Measurements from ENCODE around the gene OR2G3. TPM values are rescaled to one million over a fixed set of nuclear protein-coding genes. Genes with fewer than 3 reads are reported as not detected.

OR2G3 gene
- total RNA-seq: not detected
- not detected for total RNA-seq (2013)

GRCh38 chr1:247605286-247605685 lies at the start of gene OR2G3:
OR2G3 (plus strand) TSS chr1:247605586; CDS start chr1:247605586, 0 bp downstream.
- Mint-ChIP-seq H3K27ac (no peak within 1 kb of the TSS), H3K9me3 (peaks cover 5 to 6% of the 10 kb centered on the region in 2 donors), H3K27me3 (ENCODE audit: low read depth in 2 of 2) (peaks cover 2 to 7% of the 10 kb centered on the region in 2 donors), H3K4me1 (no peaks in the 10 kb centered on the region), H3K4me3 (no peak within 1 kb of the TSS), H3K36me3 (no peaks in the 10 kb centered on the region)
- Histone ChIP-seq H3K4me1 (ENCODE audit: control insufficient read depth, insufficient read depth, low read length) (no peaks in the 10 kb centered on the region), H3K4me3 (ENCODE audit: low read length) (no peak within 1 kb of the TSS), H3K27me3 (ENCODE audit: control insufficient read depth, insufficient read depth, low read length) (no peaks in the 10 kb centered on the region), H3K27ac (ENCODE audit: low read length) (no peak within 1 kb of the TSS), H3K9me3 (ENCODE audit: control insufficient read depth, insufficient read depth, low read length) (no peaks in the 10 kb centered on the region), H3K36me3 (ENCODE audit: control insufficient read depth, insufficient read depth, low read length) (no peaks in the 10 kb centered on the region)
- WGBS (ENCODE audit: insufficient coverage): 87% methylated on average over 2 of the region's 2 CpGs
- no peak for ATAC-seq
- no peak for TF ChIP-seq CTCF (IDR thresholded peaks at IDR 0.05)
- no peak for DNase-seq
- intact Hi-C loops (cut with micrococcal nuclease): no loop called here

- DNase-seq: no peak
- no peaks in the 10 kb centered on the region for H3K4me1 ChIP-seq (ENCODE audit: control insufficient read depth, insufficient read depth, low read length)
- H3K4me1 Mint-ChIP-seq: no peaks in the 10 kb centered on the region
- TF ChIP-seq CTCF (IDR thresholded peaks at IDR 0.05): no peak
- no peaks in the 10 kb centered on the region for H3K36me3 ChIP-seq (ENCODE audit: control insufficient read depth, insufficient read depth, low read length)
- no peak overlapping the region for H3K27ac ChIP-seq (ENCODE audit: low read length)
- WGBS (ENCODE audit: insufficient coverage): 81% methylated on average over 2 of the region's 2 CpGs
- no peaks in the 10 kb centered on the region for H3K36me3 Mint-ChIP-seq
- intact Hi-C loops (cut with micrococcal nuclease): no loop called here
- no peak overlapping the region for H3K27ac Mint-ChIP-seq
- H3K4me3 ChIP-seq (ENCODE audit: low read length): no peak overlapping the region
- H3K27me3 ChIP-seq (ENCODE audit: control insufficient read depth, insufficient read depth, low read length): no peaks in the 10 kb centered on the region
- no peaks in the 10 kb centered on the region for H3K9me3 Mint-ChIP-seq
- no peak overlapping the region for H3K4me3 Mint-ChIP-seq
- no peak for ATAC-seq
- no peaks in the 10 kb centered on the region for H3K9me3 ChIP-seq (ENCODE audit: control insufficient read depth, insufficient read depth, low read length)
- H3K27me3 Mint-ChIP-seq (ENCODE audit: low read depth in 2 of 2): peaks cover 0 to 3% of the 10 kb centered on the region in 2 donors
Measured at GRCh38 chr1:247557926-247558674, 47.3 kb upstream of the OR2G3 start.

- no peak for TF ChIP-seq CTCF (IDR thresholded peaks at IDR 0.05)
- Mint-ChIP-seq H3K36me3 (no peaks in the 10 kb centered on the region), H3K27me3 (ENCODE audit: low read depth in 2 of 2) (peaks cover 0 to 3% of the 10 kb centered on the region in 2 donors), H3K4me1 (no peaks in the 10 kb centered on the region), H3K4me3 (no peak overlapping the region), H3K9me3 (no peaks in the 10 kb centered on the region), H3K27ac (no peak overlapping the region)
- DNase-seq (no peak), ATAC-seq (no peak)
- no peak overlapping the region for H3K4me3 ChIP-seq (ENCODE audit: low read length)
- no peaks in the 10 kb centered on the region for H3K9me3 ChIP-seq (ENCODE audit: control insufficient read depth, insufficient read depth, low read length)
- no peak overlapping the region for H3K27ac ChIP-seq (ENCODE audit: low read length)
- WGBS (ENCODE audit: insufficient coverage): 72% methylated on average over 10 of the region's 10 CpGs
- no peaks in the 10 kb centered on the region for H3K27me3 ChIP-seq (ENCODE audit: control insufficient read depth, insufficient read depth, low read length)
- H3K36me3 ChIP-seq (ENCODE audit: control insufficient read depth, insufficient read depth, low read length): no peaks in the 10 kb centered on the region
- no peaks in the 10 kb centered on the region for H3K4me1 ChIP-seq (ENCODE audit: control insufficient read depth, insufficient read depth, low read length)
- intact Hi-C loops (cut with micrococcal nuclease): no loop called here
Measured at GRCh38 chr1:247561711-247562110, 43.7 kb upstream of the OR2G3 start.

GRCh38 chr1:247562198-247562597 lies 43.2 kb upstream of the OR2G3 start:
- no peaks in the 10 kb centered on the region for H3K27me3 Mint-ChIP-seq (ENCODE audit: low read depth in 2 of 2)
- H3K9me3 Mint-ChIP-seq: no peaks in the 10 kb centered on the region
- no peak overlapping the region for H3K27ac Mint-ChIP-seq
- 62% methylated on average over 9 of the region's 9 CpGs for WGBS (ENCODE audit: insufficient coverage)
- no peak overlapping the region for H3K4me3 ChIP-seq (ENCODE audit: low read length)
- TF ChIP-seq CTCF (IDR thresholded peaks at IDR 0.05): no peak
- no peaks in the 10 kb centered on the region for H3K36me3 ChIP-seq (ENCODE audit: control insufficient read depth, insufficient read depth, low read length)
- no peaks in the 10 kb centered on the region for H3K9me3 ChIP-seq (ENCODE audit: control insufficient read depth, insufficient read depth, low read length)
- no peaks in the 10 kb centered on the region for H3K4me1 Mint-ChIP-seq
- no peak overlapping the region for H3K4me3 Mint-ChIP-seq
- no peak overlapping the region for H3K27ac ChIP-seq (ENCODE audit: low read length)
- H3K4me1 ChIP-seq (ENCODE audit: control insufficient read depth, insufficient read depth, low read length): no peaks in the 10 kb centered on the region
- intact Hi-C loops (cut with micrococcal nuclease): no loop called here
- no peak for DNase-seq
- no peak for ATAC-seq
- no peaks in the 10 kb centered on the region for H3K27me3 ChIP-seq (ENCODE audit: control insufficient read depth, insufficient read depth, low read length)
- no peaks in the 10 kb centered on the region for H3K36me3 Mint-ChIP-seq

Data from natural killer cell (primary cell).